HG03066 (cell line): ENCODE measurements around the gene RAB6D.
"Not testable (repeated sequence)": the region's sequence is repeated elsewhere in the genome, so short reads cannot be mapped to it uniquely, and the experiment has no call there.

Source experiments
- ATAC-seq: cut with Tn5 transposase; IDR thresholded peaks from one replicate; pipeline ENCODE4 v1.9.1; 2021; ENCODE audit warnings: low read depth; ENCODE audit not compliant: unreplicated experiment

Gene RAB6D

DNA sequence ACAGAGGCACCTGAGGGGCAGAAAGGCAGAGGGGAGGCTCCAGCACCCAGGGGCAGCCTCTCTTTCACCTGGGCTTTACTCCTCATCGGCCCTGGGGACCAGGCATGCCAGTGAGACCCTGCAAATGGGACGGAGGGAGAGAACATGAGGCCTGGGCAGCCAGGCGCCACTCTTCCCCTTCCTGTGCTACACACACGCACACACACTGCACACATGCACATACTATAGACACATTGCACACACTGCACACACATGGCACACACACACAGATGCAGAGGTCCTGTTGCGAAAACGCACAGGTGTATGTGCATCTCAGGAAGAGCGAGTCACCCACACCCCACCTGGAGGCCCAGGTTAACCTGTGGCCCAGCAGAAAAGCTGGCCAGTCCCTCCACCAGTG is 3.4 kb upstream of the RAB6D start:
- ATAC-seq: no peak

DNA sequence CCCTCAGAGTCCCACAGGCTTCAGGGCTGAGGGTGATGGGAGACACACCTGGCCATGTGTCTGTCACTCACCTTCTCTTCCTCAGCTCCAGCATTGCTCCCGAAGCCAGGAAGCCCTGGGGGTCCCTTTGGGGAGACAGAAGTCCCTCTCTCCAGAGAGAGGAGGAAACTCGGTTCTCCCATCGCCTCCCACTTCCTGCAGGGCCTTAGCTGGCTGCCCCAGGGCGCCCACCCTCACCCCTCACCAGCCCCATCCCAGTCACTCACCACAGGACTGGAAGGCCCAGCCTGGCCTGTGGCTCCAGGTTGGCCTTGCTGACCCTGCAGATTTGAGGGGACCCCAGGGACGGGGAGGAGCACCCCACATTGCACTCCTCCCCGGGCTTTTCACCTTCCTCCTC is 2.7 kb upstream of the RAB6D start:
- ATAC-seq: no peak

DNA sequence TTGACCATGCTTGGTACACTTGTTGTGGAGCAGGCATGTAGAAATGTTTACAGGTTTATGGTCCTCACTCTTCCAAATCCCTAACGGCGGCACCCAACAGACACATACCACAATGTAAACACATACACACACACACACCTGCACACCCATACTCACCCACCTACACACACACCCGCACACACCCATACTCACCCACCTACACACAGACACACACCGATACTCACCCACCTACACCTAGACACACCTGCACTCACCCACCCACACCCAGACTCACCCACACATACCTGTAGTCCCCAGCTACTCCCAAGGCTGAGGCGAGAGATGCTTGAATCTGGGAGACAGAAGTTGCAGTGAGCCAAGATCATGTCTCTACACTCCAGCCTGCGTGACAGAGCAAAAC is 1.5 kb upstream of the RAB6D start:
- no peak for ATAC-seq

DNA sequence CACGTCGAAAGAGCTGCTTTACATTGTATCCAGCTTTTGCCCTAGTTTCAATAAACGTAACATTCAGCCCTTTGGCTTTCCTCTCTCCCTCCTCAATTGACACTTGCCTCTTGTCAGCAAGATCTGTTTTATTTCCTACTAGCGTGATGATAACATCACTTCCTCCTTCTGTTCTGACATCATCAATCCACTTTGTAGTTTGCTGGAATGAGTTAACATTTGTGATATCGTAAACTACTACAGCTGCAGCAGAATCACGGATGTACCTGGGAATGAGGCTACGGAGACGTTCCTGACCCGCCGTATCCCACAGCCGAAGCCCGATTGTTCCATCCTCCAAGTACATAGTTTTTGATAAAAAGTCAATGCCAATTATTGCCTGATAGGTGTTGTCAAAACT is 755 bp downstream of the RAB6D start:
- ATAC-seq: not testable (repeated sequence)

DNA sequence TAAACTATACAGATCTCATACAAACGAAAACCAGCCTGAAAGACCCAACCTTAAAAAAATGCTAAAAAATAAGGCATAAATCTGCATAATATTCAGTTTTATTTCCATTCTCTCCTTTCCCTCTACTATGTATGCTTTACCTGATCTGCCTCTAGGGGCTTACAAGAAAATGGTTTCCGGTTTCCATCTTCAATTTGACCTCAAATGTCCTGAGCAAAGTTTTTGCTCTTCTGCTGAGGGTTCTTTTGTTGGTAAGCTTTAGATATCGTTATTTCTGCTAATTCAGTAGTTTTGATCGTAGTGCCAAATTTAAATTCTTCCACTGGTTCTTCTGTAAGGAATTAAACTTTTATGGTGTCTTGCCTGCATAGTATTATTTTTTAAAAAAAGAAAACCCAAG is 2.2 kb downstream of the RAB6D start:
- ATAC-seq: not testable (repeated sequence)

DNA sequence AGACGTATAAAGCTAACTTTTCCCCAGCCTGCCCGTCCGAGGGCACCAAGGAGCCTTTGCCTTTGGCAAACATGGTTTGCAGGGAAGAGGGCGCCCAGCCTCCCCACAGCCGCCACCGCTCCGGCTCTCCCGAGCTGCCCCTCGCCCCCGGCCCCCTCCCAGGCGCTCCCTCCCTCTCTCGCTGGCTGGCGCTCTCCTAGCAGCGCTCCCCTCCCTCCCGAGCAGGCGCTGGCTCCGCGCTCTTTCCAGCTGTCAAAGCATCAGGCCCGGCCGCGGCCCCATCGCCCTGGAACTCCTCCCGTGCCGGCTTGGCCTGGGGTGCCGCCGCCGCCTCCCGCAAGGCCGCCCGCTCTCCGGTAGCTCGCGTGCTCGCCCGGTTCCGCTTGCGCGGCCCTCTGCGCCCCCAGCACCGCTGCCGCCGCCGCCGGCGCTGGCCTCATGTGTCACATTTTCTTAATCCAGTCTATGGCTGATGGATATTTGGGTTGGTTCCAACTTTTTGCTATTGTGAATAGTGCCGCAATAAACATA is 10.7 kb downstream of the RAB6D start:
- not testable (repeated sequence) for ATAC-seq

DNA sequence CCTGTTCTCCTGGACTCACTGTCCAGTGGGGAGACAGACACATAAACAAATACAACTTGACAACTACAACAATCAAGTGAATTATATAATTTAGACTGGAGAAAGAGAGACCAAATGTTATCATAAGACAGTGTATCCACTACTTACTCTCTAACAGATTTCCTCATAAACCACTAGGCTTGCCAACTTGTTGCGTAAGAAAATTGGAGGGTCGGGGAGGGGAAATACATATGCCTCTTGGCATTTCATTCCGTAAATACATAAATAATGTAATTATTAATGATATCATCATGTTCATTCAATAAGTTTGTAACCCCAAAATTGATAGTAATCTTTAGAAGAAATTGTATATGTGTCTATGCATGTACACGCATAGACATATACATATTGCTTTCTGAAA is 14.9 kb downstream of the RAB6D start:
- ATAC-seq: no peak

DNA sequence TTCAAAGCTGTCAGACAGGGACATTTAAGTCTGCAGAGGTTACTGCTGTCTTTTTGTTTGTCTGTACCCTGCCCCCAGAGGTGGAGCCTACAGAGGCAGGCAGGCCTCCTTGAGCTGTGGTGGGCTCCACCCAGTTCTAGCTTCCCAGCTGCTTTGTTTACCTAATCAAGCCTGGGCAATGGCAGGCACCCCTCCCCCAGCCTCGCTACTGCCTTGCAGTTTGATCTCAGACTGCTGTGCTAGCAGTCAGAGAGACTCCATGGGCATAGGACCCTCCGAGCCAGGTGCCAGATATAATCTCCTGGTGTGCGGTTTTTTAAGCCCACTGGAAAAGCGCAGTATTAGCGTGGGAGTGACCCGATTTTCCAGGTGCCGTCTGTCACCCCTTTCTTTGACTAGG is 16.9 kb downstream of the RAB6D start:
- ATAC-seq: not testable (repeated sequence)

DNA sequence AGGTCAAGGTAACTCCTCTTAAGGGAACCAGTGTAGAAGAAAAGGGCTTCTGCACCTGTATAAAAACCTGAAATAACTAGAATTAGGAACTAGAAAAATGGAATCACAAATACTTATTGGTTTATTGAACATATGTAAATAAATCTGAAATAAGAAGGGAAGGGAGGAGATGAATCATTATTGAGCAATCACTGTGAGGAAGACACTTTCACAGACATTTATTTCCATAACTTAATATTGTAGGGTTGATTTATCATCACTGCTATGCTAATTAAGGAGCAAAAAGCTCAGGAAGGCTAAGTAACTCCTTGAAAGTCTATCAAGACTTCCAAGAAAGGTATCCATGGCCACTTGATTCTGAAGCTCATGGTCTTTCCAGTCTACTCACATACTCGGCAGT is 24.7 kb downstream of the RAB6D start:
- ATAC-seq: not testable (repeated sequence)

DNA sequence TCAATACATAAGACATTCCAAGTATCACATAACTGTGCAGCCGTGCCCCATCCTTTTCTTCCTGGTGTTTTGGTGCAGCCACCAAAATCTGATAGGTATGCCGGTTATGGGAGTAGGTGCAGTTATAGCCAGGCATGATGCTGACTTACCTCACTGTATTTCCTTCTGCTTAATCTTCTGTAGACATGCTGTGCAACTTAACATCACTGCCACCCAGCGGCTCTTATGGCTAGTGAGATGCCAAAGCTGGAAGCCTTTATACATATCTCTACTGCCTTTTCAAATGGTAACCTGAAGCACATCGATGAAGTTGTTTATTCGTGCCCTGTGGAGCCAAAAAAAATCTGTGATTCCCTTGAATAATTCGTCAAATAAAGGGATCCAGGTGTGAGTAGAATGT is 28.6 kb downstream of the RAB6D start:
- ATAC-seq: not testable (repeated sequence)

DNA sequence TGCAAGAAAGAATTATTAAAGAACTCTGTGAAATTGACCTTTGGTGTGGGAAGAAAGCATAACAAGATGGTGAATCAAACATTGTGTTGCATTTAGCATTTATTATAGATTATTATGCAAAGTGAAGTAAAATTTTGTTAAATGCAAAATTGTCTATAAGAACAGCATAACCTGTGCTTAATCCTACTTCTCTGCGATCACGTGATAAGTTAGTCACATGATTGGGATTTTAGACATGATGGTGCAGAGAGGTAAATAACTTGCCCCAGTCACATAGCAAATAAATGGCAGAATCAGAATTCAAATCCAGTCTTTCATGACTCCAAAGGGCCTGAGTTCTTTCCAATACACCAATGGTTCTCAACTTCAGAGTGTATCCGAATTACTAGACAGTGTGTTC is 31.3 kb downstream of the RAB6D start:
- ATAC-seq: not testable (repeated sequence)

DNA sequence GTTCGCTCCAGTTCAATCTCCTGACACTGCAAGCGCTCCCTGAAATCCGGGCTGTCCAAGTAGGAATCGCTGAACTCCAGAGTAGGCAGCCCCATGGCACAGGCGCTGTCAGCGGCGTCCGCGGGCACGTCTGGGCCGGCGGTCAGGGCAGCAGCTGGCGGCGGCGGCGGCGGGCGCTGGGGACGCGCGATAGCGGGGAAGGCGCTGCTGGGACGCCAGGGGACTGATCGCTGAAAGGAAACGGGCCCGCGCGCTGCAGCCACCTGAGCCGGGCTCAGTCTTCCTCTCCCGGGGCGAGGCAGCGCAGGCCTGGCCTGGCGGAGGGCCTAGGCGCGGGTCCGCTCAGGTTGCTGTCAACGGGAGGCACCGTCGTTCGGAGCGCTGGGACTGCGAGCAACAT is 33.0 kb downstream of the RAB6D start:
- not testable (repeated sequence) for ATAC-seq

DNA sequence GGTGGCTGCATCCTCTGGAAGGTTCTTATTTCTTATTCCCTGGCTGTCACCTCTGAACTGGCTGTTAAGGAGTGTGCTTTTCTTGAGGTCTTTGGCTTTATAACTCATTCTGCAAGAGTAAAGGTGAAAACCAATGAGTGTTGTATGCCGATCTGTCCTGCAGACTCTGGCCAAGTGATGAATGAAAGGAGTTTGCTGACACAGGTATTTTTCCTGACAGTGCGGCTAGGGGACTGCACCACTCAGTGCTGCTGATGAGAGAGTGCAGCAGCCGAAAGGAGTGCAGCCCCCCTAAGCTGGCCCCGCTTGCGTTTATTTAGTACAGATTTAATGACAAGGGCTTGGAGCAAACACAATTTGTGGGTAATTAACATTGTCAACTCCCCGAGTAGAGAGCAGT is 41.8 kb downstream of the RAB6D start:
- ATAC-seq: no peak

DNA sequence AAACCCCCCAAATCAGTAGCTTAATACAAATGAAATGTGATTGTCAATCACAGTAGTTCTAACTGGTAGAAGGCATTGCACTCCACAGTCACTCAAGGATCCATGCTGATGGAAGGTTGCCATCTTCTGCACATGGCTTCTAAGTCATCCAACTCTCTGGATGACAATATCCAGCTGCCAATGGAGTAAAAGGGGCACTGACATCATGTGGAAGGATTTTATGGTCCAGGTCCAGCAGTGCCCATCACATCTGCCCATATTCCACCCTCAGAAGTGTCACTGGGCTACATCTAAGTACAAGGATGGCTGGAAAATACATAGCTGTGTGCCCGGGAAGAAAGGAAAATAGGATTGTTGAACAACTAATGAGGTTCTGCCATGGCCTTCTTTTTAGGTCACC is 42.6 kb downstream of the RAB6D start:
- not testable (repeated sequence) for ATAC-seq

DNA sequence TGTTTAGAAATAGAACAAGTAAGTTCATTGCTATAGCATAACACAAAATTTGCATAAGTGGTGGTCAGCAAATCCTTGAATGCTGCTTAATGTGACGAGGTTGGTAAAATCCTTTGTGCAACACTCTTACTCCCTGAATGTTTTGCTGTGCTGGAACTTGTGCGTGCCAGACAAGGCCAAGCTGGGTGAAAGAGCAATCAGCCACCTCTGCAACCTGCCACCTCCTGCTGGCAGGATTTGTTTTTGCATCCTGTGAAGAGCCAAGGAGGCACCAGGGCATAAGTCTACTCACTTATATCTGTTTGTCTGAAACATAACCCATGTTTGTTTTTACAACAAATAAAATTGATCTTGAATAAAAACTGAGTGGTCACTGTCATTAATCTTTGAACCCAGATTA is 53.0 kb downstream of the RAB6D start:
- not testable (repeated sequence) for ATAC-seq
